ENCODE measurements around the gene TNFSF9.

- TF ChIP-seq CTCF (IDR thresholded peaks at IDR 0.05) (no peak), POLR2A (IDR thresholded peaks at IDR 0.05; ENCODE audit: low read depth) (no peak)
Observed at GRCh38 chr19:6499052-6499790, 31.6 kb upstream of the TNFSF9 start.

Data from esophagus muscularis mucosa (tissue), 3 donors.